ENCODE results near the gene TRIM56. TPM values are rescaled to one million over a fixed set of nuclear protein-coding genes. Genes with fewer than 3 reads are reported as not detected.

The TRIM56 gene
- 11.6 to 15.7 TPM (median 12.4 TPM) in 5 replicates for total RNA-seq (2022; extraction: Qiagen RNA extraction; ENCODE audit: low read depth)

GRCh38 chr7:101085162-101085964 is at the start of gene TRIM56:
Gene TRIM56 (plus strand): TSS chr7:101085481. CDS start chr7:101087313, 1,832 bp downstream.

GRCh38 chr7:101126651-101127459 is 41.6 kb downstream of the TRIM56 start, which contains the start of gene SERPINE1:
Gene SERPINE1 (plus strand): TSS chr7:101127104. CDS start chr7:101128394, 1,290 bp downstream.

Other genes starting within 250 kb of the TRIM56 start
- gene SLC12A9, start 232.8 kb upstream of the TRIM56 start, total RNA-seq (2022; extraction: Qiagen RNA extraction; ENCODE audit: low read depth): 11.1 to 17.1 TPM (median 15.8 TPM) in 5 replicates
- 41.9 to 53.9 TPM (median 52.7 TPM) in 5 replicates for gene TRIP6, start 218.1 kb upstream of the TRIM56 start, total RNA-seq (2022; extraction: Qiagen RNA extraction; ENCODE audit: low read depth)
- gene SRRT, start 210.4 kb upstream of the TRIM56 start, total RNA-seq (2022; extraction: Qiagen RNA extraction; ENCODE audit: low read depth): 120 to 140 TPM (median 134 TPM) in 5 replicates
- 3.9 to 6.9 TPM (median 5.1 TPM) in 5 replicates for gene UFSP1, start 195.8 kb upstream of the TRIM56 start, total RNA-seq (2022; extraction: Qiagen RNA extraction; ENCODE audit: low read depth)
- 2.2 to 3.0 TPM (median 2.8 TPM) in 5 replicates for gene ACHE, start 189.6 kb upstream of the TRIM56 start, total RNA-seq (2022; extraction: Qiagen RNA extraction; ENCODE audit: low read depth)
- gene MUC3A, start 135.9 kb upstream of the TRIM56 start, total RNA-seq (2022; extraction: Qiagen RNA extraction; ENCODE audit: low read depth): 14.0 to 20.8 TPM (median 19.9 TPM) in 5 replicates
- gene MUC12, start 115.9 kb upstream of the TRIM56 start, total RNA-seq (2022; extraction: Qiagen RNA extraction; ENCODE audit: low read depth): 14.8 to 23.2 TPM (median 20.8 TPM) in 5 replicates
- 0.01 to 0.19 TPM (median 0.03 TPM) in 4 of 5 replicates, not detected in the other for gene MUC17, start 65.4 kb upstream of the TRIM56 start, total RNA-seq (2022; extraction: Qiagen RNA extraction; ENCODE audit: low read depth)
- gene SERPINE1, start 41.6 kb downstream of the TRIM56 start, total RNA-seq (2022; extraction: Qiagen RNA extraction; ENCODE audit: low read depth): 1,451 to 1,792 TPM (median 1,550 TPM) in 5 replicates
- gene AP1S1, start 69.0 kb downstream of the TRIM56 start, total RNA-seq (2022; extraction: Qiagen RNA extraction; ENCODE audit: low read depth): 140 to 156 TPM (median 147 TPM) in 5 replicates
- gene VGF, start 80.1 kb downstream of the TRIM56 start, total RNA-seq (2022; extraction: Qiagen RNA extraction; ENCODE audit: low read depth): 12.8 to 27.7 TPM (median 17.7 TPM) in 5 replicates
- gene NAT16, start 94.8 kb downstream of the TRIM56 start, total RNA-seq (2022; extraction: Qiagen RNA extraction; ENCODE audit: low read depth): 0.06 to 0.25 TPM (median 0.11 TPM) in 5 replicates
- not detected in 5 replicates for gene MOGAT3, start 115.6 kb downstream of the TRIM56 start, total RNA-seq (2022; extraction: Qiagen RNA extraction; ENCODE audit: low read depth)
- 69.1 to 87.4 TPM (median 81.3 TPM) in 5 replicates for gene PLOD3, start 132.1 kb downstream of the TRIM56 start, total RNA-seq (2022; extraction: Qiagen RNA extraction; ENCODE audit: low read depth)
- 80.9 to 104 TPM (median 90.2 TPM) in 5 replicates for gene ZNHIT1, start 132.7 kb downstream of the TRIM56 start, total RNA-seq (2022; extraction: Qiagen RNA extraction; ENCODE audit: low read depth)
- 7.0 to 11.5 TPM (median 10.7 TPM) in 5 replicates for gene CLDN15, start 152.3 kb downstream of the TRIM56 start, total RNA-seq (2022; extraction: Qiagen RNA extraction; ENCODE audit: low read depth)
- 136 to 151 TPM (median 137 TPM) in 5 replicates for gene FIS1, start 159.6 kb downstream of the TRIM56 start, total RNA-seq (2022; extraction: Qiagen RNA extraction; ENCODE audit: low read depth)
- gene IFT22, start 236.3 kb downstream of the TRIM56 start, total RNA-seq (2022; extraction: Qiagen RNA extraction; ENCODE audit: low read depth): 49.9 to 56.8 TPM (median 53.6 TPM) in 5 replicates